GM21786 (cell line): Measurements from ENCODE around the gene SNCAIP.
"Not testable (repeated sequence)": the region's sequence is repeated elsewhere in the genome, so short reads cannot be mapped to it uniquely, and the experiment has no call there.

Experiments used
- ATAC-seq: cut with Tn5 transposase; IDR thresholded peaks from one replicate; pipeline ENCODE4 v1.9.1; 2021; ENCODE audit not compliant: unreplicated experiment

SNCAIP gene

DNA sequence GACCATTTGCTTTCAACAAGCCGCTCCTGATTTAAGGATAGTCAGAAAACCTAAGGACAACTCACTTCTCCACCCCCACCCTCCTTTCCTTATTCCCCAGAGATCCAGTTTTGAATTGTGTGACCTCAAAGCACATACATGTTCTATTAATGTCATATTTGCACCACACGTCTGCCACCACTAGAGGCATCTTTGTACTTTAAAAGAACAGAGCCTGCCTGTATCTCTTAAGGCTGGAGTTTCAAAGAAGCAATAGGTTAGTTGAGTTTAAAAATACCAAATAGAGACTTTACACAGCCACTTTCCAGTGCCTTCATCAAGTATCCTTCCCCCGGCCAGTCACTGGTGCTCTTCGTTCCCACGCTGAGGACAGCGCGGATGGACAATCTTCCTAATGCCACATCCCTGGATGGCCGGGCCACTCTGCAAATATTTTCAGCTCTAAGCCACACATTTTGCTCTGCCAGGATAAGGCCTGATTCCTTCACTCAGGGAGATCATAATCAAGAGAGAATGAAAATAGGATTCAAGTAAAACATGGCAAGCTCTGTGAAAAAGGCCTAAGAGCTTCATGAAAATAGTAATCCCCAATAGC is 146.3 kb downstream of the SNCAIP start:
- ATAC-seq = peak; percentile 70

DNA sequence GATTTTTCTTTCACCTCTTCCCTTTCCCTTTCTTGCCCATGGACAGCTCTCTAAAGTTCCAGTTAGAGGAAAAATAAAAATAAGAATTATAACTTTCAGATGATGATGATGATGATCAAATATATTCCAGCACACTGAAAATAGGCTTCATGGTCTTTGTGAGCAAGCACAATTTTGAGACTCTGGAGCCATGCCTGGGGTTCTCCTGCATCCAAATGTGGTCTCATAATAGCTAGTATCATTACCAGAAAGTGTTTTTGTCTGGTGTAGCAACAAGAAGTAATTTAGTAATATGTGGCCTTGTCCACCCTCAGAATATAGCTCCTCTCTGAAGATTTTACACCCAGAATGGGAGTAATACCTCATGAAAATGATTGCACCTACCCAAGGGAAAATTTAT is 150.4 kb downstream of the SNCAIP start:
- no peak for ATAC-seq

DNA sequence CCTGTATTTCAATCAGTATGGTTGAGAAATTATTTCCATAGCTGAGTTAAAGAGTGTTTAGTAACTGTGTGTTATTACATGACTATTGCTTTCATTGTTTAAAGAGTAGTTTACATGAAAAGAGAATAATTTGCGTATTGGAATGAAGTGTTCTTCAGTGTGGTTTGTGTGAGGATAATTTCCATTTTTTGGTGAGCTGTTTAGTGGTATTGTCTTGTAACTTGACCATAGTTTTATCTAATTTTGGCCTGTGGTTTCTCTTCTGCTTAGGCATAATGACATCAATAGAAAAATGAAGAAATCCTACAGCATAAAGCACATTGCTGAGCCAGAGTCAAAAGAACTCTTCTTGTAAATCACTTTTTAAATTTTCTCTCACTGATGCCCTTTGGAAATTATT is 151.2 kb downstream of the SNCAIP start:
- ATAC-seq = no peak

DNA sequence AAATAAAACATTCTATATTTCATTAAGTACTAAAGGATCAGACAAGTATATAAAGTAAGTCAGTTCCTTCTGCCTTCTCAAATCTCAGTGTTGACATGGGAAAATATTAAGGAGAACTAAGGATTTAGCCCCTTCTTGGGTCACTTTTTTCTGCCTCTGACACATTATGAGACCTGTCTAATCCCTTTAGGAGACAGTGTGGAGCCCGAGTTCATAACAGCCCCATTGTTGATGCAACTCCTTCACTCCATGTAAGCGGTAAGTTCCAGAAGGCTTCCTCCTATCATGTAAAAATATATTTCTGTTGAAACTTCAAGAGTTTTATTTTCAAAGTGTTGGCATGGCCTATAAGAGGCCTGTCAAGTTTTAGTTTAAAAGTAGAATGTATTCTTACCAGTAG is 152.2 kb downstream of the SNCAIP start:
- no peak for ATAC-seq

GRCh38 chr5:122465031-122465577 is 153.1 kb downstream of the SNCAIP start:
- no peak for ATAC-seq

DNA sequence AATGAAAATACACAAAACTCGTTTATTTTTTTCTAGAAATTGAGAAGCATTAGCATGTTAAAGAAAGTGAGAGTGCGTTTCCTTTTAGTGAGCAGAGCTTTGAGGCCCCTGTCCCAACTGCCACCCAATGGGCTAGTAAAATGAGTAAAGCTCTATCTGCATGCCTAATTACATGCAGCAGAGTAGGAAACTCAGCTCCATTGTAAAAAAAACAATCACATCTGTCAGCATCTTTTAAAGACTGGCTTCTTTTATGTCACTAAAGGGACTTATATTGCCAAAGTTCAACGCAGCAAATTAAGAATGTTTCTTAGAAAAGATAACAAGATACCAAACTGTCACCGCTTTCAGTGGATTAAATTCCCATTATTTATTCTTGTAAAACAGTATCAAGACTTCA is 154.0 kb downstream of the SNCAIP start:
- ATAC-seq = no peak

DNA sequence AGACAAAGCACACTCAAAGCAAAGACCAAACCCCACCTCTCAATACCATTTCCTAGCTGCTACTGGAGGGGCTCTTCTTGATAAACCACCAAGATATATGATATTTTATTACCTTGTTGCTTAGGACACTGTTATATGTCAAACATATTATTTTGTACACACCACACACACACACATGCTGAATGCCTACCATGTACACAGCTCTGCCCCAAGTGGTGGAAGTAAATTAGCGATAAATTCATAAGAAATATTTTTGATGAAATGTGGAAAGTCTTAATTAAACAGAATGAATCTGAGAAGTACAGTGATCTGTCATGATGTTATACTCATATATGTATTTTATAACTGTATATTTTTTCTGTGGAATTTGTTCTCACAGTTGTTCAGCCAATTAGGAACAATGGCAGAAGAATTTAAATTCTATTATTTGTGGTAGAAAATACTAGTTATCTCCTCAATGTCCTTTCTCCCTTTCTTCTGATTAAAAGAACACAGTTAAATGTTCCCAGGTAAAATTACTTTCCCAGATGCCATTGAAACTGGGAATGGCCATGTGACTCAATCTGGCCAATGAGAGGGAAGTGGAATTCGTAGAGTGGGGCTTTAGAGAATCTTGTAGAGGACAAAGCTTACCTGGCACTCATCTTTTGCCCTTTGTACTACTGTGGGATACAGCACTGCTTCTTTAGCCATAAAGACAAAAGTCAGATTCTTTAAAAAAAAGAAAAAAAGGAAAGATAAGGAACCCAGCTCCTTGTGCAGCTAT is 156.5 kb downstream of the SNCAIP start:
- no peak for ATAC-seq

GRCh38 chr5:122469384-122469919 is 157.4 kb downstream of the SNCAIP start:
- no peak for ATAC-seq

DNA sequence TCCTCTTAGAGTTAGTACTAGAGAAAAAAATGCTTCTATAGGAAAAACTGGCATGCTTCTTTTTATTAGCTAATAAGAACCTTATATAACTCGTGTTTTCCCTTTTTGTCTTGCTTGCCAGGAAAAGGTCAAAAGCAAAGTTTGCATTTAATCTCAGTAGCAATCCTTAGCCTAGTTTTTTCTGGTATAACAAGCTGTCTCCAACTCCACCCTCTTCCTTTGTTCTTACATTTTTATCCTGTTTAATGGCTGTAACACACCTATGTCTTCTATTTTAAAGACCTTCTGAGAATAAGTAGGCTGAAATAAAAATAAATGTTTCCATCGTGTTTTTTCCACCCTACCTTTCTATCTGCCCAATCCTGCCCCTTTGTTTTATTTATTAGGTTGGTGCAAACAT is 158.3 kb downstream of the SNCAIP start:
- no peak for ATAC-seq

DNA sequence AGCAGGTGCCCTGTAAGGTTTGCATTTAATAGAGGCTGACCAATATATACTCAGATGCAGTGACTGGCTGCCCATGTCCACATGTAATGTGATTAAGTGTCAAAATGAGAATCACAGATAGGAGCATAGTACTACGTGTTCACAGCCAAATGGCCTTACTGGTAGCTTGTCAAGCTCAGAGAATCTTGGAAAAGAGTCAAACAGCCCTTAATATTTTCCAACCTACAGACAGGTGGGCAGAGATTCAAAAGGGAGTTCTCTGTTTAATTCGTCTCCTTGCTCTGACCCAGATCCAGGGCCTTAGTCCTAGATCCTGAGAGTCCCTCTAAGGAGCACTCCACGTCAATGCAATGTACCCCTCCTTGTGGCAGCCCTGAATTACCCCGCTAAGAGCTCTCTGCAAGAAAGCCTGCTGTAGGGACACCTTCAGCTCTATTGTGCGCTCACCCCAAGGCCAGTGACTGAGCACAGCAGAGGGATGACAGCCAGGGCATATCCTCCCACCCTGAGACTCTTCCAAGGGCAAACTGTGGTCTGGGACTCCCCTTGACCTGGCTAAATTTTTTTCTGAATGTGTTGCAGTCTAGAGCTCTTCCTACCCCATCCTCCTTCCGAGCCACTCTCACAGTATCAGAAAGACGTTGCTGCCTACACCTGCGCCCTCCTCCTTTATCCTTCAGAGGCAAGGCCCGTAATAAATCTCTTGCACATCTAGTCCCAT is 159.2 kb downstream of the SNCAIP start:
- ATAC-seq = no peak

- ATAC-seq = no peak
These were observed 159.7 kb downstream of the SNCAIP start for GRCh38 chr5:122471752-122472061.

- ATAC-seq = no peak
These were observed 161.3 kb downstream of the SNCAIP start for GRCh38 chr5:122473138-122473843.

GRCh38 chr5:122473941-122474340 is 161.9 kb downstream of the SNCAIP start:
- ATAC-seq = no peak

- ATAC-seq = no peak
These were observed 166.9 kb downstream of the SNCAIP start for GRCh38 chr5:122478741-122479442.

GRCh38 chr5:122480146-122480545 is 168.1 kb downstream of the SNCAIP start:
- no peak for ATAC-seq

DNA sequence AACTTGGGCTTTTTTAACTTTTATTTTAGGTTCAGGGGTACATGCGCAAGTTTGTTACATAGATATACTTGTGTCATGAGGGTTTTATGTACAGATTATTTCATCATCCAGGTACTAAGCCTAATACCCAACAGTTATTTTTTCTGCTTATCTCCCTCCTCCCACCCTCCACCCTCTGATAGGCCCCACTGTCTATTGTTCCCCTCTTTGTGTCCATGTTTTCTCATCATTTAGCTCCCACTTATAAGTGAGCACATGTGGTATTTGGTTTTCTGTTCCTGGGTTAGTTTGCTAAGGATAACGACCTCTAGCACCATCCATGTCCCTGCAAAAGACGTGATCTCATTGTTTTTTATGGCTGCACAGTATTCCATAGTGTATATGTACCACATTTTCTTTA is 172.1 kb downstream of the SNCAIP start:
- no peak for ATAC-seq

GRCh38 chr5:122485226-122485625 is 173.2 kb downstream of the SNCAIP start:
- no peak for ATAC-seq

GRCh38 chr5:122486616-122487015 is 174.6 kb downstream of the SNCAIP start:
- not testable (repeated sequence) for ATAC-seq

- no peak for ATAC-seq
These were observed 178.7 kb downstream of the SNCAIP start for GRCh38 chr5:122490718-122491117.

DNA sequence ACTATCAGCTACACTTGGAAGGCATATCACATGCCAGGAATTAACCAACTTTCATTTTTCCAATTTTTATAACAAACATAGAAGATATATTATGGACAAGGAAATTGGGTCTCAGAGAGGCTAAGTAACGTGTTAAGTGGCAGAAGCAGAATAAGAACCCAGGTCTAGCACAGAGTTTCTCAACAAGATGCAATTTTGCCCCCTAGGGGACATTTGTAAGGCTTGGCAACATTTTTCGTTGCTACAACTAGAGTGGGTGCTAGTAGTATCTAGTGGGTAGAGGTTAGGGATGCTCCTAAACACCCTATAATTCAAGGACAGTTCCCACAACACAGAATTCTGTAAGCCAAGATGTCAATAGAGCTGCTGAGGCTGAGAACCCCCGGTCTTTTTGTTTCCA is 180.6 kb downstream of the SNCAIP start:
- ATAC-seq = no peak
